ENCODE data around the gene TRNT1.
A peak's percentile ranks its signal among the peaks of the same experiment; 100 is the strongest.

Gene TRNT1

GRCh38 chr3:3126477-3127431, at the start of gene TRNT1:
Gene TRNT1 (plus strand): TSS chr3:3126940. CDS start chr3:3129041, 2,101 bp downstream.
- peak; percentile 88 to 97 (median 92) for DNase-seq (ENCODE audit: low read depth in 3 of 3)

GRCh38 chr3:3080309-3080708, 46.4 kb upstream of the TRNT1 start:
- no peak for DNase-seq (ENCODE audit: low read depth in 3 of 3)

GRCh38 chr3:3081381-3082233, 45.1 kb upstream of the TRNT1 start:
- no peak for DNase-seq (ENCODE audit: low read depth in 3 of 3)

GRCh38 chr3:3082234-3082924, 44.4 kb upstream of the TRNT1 start:
- DNase-seq (ENCODE audit: low read depth in 3 of 3), result no peak

GRCh38 chr3:3084890-3085289, 41.9 kb upstream of the TRNT1 start:
- DNase-seq (ENCODE audit: low read depth in 3 of 3), result no peak

- DNase-seq (ENCODE audit: low read depth in 3 of 3), result no peak
Observed at GRCh38 chr3:3085782-3086181, 41.0 kb upstream of the TRNT1 start.

DNA sequence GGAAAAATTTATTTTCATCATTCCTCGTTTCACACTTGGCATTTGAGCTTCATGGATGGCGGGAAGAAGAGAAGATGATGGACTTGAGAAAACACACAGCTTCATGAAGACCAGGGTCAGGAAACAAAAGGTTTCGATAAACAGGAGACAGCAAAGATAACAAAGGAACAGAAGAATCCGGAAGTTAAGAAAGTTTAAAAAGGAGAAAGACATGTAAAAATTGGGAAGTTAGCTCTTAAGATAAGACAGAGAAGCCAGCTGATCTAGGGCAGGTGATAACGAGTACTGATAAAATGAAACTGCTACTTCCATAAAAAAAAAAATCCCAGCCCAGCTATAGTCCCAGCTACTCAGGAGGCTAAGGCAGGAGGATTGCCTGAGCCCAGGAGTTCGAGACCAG, 40.5 kb upstream of the TRNT1 start:
- no peak for DNase-seq (ENCODE audit: low read depth in 3 of 3)

GRCh38 chr3:3087279-3087678, 39.5 kb upstream of the TRNT1 start:
- DNase-seq (ENCODE audit: low read depth in 3 of 3), result no peak

DNA sequence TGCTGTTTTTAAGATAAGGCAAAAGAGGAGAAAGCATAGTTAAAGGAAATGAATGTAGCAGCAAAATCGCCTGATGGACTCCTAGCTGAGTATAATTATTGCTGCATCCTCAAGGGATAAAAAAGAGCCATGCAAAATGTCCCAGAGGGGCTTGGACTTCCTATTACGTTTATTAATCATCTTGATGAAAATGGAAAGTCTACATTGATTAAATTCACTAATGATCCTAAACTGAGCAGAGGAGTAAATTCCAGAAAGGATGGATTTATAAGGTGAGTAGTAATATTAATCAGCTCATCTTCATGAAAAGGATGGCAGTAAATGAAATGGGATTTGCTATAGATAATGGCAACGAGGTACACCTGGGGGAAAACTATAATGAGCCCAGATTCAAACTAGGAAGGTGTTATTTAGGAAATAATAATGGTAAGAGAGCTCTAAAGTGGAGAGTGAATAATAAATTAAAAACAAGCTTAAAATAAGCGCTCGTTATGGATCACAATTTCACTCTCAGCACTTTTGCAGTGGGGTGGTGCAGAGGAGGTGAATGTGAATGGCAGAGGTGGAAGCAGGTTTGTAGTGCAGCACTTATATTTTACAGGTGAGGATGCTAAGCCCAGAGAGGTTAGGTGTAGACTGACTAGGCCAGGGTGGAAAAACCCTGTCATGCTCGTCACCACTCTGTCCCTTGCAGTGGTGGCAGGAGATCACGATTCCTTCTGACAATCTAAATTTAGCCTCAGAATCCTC, 38.8 kb upstream of the TRNT1 start:
- no peak for DNase-seq (ENCODE audit: low read depth in 3 of 3)

DNA sequence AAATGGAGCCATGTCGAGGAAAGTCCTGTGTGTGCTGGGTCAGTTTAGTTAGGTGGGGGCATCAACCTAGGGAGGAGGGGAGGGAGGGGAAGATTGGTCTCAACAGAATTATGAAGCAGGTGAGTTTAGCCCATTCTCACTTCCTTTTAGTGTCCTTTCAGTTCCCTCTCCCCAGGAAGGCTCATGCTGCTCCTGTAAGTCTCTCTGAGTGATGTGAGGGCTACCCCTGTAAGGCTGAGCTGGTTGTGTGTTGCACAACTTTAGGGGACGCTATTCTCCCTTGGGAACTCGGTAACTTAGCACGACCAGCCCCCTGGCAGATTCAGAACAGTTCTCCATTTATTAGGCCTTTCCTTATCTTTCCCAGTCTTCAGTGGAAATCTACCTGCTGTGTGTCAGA, 37.7 kb upstream of the TRNT1 start:
- DNase-seq (ENCODE audit: low read depth in 3 of 3), result no peak

GRCh38 chr3:3097958-3098357, 28.8 kb upstream of the TRNT1 start:
- no peak for DNase-seq (ENCODE audit: low read depth in 3 of 3)

- DNase-seq (ENCODE audit: low read depth in 3 of 3), result no peak
Observed at GRCh38 chr3:3101660-3102458, 24.9 kb upstream of the TRNT1 start.

GRCh38 chr3:3102751-3103150, 24.0 kb upstream of the TRNT1 start:
- no peak for DNase-seq (ENCODE audit: low read depth in 3 of 3)

- DNase-seq (ENCODE audit: low read depth in 3 of 3), result no peak
Observed at GRCh38 chr3:3105246-3105645, 21.5 kb upstream of the TRNT1 start.

DNA sequence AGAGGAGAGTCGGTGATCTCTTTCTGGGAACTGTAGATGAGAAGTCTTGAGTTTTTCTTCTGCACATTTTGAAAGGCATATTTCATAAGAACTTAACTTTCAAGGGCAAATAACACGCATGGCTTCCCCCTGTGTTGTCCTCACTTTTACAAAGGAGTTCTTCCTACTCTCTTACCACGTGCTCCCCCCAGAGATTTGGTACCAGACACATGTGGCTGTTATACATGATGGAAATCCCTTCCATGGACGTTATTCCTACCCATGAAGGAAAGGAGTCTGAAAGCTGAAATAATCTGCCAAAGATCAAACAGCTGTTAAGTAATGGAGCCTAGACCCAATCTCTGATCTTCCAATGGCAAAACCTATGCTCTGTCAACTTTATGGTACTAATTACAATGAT, 20.9 kb upstream of the TRNT1 start:
- no peak for DNase-seq (ENCODE audit: low read depth in 3 of 3)

DNA sequence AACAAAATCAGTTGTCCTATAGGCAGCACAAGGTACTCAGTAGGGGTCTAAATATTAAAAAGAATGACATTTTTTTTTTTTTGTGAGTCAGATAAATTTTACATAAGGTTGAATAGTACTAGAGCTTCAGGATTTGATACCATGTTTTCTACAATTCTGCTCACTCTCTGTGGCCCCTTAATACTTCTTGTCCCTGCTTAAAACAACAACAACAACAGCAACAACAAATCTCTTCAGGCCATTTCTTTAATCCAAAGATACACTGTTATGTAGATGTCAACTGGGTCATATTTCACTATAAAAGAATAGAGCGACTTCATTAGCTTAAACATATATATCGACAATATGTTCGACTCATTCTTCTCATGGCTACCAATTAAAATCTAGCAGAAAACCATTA, 19.6 kb upstream of the TRNT1 start:
- no peak for DNase-seq (ENCODE audit: low read depth in 3 of 3)

DNA sequence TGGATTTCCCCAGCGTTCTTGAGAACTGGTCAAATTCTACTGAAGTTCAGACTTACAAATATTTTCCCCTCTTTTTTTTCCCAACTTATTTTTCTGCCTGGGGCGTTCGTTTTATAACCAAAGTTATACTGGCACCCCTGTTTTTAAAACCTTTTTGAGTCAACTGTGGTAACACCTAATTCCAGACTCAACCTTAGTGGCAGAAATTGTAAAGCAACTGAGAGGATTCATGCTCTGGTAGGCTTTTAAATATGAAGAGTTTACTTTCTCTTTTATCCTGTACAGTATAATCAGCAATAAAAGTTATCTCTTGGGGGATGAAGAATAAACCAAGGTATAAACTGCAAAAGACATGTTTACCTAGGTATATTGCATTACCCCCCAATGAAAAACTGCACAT, 18.9 kb upstream of the TRNT1 start:
- no peak for DNase-seq (ENCODE audit: low read depth in 3 of 3)

- DNase-seq (ENCODE audit: low read depth in 3 of 3), result no peak
Observed at GRCh38 chr3:3109407-3110298, 17.1 kb upstream of the TRNT1 start.

DNA sequence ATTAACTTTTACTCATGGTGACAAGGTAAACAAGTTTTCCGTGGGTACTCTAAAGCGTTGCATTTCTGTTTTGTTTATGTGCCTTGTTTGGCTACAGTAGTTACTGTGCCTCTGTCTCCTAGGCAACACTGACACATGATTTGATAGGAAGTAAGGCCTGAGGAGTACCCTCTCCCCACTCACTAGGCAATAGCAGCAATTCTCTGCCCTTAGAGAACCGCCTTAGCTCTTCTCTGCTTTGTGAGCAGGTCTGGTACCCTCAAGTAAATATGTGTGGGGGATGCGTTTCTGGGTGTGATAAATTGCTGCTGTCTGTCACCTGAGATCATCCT, 16.5 kb upstream of the TRNT1 start, which contains the start of gene IL5RA:
IL5RA (minus strand) TSS at position 76 of the 332 bp plus-strand sequence. CDS start 5,390 bp downstream, outside the sequence.
- no peak for DNase-seq (ENCODE audit: low read depth in 3 of 3)

All from stimulated activated CD4-positive, alpha-beta T cell treated with anti-CD3 and anti-CD28 coated beads, TNF-alpha, amount 100 ng/mL, for 48 hours (primary cell).